A172 (cell line): Measurements from ENCODE around the gene RHOH. TPM values are rescaled to one million over a fixed set of nuclear protein-coding genes. Genes with fewer than 3 reads are reported as not detected.
A peak's percentile ranks its signal among the peaks of the same experiment; 100 is the strongest.

Source experiments
- DNase-seq: peaks from one replicate; pipeline ENCODE4 v3.0.0-alpha.2; 2015; ENCODE audit warnings: low spot score
- total RNA-seq: library from RNA; depleted of rRNA; stranded (reverse); fragments of >200 nt; shearing (Covaris generic); gene quantifications from 2 replicates; pipeline ENCODE4 v1.2.3, GENCODE V29; 2014

Gene RHOH
- total RNA-seq, 1 experiment from 2014 or later = not detected

DNA sequence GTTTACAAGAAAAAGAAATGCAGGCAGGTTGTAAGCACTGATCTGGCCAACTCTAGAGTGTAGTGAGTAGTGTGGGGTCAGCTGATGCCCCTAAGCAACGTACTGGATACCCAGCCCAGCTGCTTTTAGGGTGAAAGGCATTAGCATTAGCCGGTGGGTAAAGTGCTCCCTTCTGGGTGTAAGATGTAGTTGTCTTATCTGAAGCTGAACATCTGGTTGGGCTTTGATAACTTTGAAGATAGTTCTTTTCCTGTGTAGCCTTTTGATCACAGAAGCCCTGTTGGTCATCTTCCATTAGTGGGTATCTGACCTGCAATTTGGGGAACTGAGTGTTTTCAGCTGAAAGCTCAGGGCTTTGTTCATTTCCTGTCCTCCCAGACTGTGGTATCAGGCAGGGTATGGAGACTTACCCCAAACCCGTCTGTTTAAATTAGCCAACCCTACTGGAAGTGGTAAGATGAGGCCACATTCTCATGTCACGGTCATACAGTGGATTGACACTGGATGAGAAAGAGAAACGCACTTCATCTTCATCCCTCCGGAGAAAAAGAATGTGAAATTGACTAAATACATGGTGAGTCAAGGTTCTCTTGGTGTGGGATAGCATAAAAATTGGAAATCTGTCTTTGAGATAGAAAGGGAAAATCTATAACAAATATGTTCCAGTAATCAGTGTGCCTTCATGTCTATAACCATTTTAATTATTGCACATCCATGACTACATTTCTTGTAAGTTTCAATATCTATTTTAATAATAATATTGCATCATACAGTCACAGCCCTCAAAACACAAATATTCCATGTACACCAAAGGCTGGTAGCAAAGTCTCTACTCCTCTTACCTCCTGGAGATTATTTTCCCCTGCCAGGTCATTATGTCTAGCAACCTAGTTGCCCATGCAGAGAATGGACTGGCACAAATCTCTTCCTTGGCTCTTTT, 8.7 kb downstream of the RHOH start:
- DNase-seq = no peak

DNA sequence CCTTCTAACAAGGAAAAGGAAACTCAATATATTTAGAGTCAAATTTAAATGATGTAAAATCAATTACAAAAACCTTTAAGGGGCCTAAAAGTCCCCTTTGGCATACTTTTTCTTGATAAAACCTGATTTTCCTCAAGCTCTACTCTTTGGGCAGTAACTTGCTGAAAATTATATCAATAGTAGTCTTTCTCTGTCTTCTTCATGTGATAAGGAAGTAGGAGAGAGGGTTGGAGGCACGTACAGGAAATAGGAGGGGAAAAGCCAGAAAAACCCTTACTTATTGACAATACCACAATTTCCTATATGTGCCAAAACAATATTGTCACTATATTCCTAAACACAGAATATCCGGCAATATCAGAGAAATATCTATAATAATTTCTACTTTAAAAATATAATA, 9.6 kb downstream of the RHOH start:
- DNase-seq = no peak

DNA sequence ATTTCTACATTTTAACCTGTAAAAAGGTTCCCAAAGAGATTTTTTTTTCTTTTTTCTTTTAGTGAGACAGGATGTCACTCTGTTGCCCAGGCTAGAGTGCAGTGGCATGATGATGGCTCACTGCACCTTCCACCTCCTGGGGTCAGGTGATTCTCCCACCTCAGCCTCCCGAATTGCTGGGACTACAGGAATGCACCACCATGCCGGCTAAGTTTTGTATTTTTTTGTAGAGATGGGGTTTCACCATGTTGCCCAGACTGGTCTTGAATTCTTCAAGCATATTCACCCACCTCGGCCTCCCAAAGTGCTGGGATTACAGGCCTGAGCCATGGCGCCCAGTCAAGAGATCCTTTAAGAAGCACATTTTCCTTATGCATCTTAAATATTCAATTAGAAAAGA, 12.6 kb downstream of the RHOH start:
- DNase-seq = no peak

DNA sequence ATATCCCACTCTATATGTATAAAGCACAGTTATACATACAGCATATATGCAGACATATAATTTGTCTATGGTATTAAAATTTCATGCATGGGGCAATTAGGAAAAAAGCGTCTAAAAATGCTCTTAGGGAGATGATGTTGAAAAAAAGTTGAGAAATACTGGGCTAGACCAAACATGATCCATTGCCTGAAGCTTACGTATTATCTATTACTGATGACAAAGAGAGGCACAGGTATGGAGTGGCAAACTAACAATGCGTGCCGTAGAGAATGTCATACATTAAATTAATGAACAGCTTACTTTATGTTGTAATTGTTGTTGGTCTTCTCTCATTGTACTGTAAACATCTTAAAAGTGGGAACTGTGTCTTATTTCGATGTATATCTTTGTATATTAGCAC, 13.9 kb downstream of the RHOH start:
- DNase-seq = no peak

DNA sequence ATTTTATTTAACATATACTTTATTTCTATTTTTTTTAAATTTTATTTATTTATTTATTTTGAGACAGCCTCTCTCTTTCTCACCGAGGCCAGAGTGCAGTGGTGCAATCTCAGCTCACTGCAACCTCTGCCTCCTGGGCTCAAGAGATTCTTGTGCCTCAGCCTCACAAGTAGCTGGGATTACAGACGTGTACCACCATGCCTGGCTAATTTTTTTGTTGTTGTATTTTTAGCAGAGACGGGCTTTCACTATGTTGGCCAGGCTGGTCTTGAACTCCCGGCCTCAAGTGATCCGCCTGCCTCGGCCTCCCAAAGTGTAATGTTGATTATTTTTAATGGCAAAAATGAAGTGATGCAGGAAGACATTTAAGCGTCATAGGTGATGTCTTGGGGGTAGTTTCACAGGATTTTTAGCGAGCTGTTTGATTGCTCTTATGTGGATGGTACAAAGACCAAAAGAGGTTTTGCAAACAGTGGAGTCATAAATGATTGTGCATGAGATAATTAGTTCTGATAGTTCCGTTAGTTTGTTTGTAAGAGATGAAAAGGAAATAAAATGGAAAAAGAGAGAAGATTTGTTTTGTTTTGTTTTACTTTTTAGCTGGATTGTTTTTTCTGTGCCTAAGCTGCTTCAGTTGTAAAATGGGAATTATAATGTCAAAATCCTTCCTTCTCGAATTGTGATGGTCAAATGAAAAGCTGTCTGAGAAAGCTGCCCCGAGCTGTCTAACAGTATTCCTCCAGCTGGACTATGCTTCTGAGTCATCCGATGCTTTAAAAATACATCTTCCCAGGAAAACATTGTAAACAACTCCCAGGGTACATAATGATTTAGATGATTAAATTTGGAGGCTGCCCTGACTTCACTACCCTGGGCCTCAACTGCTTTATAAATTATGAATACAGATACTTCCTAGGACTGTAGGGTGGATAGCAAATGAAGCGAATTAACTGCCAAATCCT, 14.7 kb downstream of the RHOH start:
- peak; percentile 6 for DNase-seq

DNA sequence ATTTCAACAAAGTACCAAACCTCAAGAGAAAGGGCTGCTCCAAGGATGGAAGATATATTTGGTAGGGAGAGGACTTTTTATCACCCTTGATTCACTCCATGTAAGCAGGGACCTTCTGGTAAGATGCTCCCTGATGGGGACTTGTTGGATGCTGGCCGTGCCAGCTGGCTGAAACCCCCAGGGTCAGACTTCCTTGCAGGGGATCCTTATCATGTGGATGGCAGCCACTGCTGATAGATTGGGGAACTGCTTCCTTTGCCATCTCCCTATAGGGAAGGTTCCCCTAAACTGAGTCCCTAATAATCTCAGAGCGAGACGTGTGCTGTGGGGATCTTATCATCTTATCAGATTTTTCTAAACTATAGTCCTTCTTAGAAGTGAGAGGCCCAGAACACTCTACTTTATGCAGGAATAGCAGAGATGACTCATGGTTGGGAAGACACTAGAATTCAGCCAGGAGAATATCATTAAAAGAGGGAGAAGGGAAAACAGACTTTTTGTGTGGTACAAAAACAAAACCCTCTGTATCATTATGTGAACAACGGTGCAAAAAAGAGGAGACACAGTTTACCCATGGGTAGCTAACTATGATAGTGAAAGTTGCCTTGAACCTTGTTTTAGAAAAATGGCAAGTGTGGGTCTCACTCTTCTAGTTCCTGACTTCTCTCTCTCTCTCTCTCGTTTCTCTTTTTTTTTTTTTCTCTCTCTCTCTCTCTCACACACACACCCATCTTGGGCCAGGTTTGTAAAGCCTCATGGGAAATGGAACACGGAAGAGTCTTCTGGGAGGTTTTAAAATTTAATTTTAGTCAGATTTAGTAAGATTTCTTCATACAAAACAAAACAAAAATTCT, 16.1 kb downstream of the RHOH start:
- DNase-seq = peak; percentile 10

DNA sequence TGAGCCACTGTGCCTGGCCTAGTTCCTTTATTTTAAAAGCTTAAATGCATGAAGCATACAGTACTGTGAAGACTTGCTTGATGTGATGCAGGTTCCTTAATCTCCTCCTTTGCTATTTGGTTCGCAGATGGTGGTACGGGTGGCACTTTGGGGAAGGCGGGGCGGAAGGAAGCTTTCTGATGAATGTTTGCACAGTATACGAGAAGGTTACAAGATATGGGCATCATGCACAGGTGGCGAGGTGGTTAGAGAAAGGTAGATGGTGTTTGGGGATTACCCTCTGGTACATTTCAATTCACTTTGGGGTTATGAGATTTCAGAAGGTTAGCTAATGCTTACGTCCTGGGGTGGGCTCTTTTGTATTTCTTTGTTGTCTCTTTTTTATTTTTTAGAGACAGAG, 17.2 kb downstream of the RHOH start:
- DNase-seq = no peak

DNA sequence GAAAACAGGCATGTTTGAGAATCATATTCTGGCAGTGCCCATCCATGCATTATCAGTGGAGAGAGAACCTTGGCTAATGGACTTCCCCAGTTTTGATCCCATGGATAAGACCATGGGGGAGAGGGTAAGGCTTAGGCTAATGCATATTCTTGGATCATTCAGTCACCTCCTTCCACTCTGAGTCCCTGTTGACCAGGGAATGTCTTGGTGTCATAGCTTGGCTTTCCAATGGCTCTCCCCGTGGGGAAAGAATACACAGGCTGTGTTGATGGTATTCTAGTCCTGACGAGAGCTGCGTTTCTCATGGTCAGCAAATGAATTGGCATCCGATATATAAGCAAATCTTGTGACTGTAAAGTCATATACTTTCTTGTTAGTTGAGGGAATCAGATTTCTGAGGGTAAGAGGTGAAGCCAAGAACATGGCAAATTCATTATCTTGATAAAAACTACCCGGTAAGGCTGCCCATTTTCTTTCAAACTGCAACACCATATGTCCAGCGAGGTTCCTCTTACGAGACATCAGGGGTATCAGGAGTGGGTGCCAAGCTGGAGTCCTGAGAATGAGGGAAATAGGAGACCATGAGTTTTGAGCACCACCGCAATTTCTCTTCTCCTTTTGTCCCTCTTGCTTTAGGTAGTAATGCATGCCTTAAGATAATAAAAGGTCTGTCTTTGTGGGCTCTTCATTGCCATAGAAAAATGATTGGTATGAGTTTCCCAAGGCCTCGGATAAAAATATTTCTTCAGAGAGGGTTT, 18.0 kb downstream of the RHOH start:
- DNase-seq = no peak

DNA sequence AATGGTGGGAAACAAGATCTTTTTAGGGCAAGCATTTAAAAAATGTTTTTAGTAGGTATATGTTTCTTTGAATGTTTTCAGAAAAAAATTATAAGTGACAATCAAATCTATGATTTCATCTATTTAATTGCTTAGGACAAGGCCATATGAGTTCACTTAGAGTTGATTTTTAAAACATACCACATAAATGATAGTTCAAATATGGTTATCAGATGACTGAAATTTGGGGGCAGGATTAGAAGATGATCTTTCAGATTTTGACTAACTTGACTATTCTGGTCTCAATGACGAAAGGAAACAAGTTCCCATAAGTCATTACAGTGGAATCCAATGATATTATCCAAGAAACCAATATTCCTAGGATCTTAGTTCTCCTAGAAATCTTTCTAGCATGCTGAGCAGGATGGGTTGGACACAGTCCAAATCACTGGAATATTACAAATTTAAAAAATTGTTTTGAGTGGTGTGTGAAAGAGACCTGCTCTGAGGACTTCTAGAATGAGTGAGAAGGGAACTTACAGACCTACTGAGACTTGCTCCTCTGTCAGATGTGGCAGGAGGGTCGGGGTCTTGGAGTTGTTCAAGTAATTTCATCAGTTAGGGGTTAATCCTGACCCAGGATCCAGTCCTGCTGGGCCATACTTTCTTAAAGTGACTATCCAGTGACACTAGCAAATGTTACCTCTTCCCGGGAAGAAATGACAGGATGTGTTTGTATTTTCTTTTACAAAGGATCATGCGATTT, 20.0 kb downstream of the RHOH start:
- DNase-seq = no peak

DNA sequence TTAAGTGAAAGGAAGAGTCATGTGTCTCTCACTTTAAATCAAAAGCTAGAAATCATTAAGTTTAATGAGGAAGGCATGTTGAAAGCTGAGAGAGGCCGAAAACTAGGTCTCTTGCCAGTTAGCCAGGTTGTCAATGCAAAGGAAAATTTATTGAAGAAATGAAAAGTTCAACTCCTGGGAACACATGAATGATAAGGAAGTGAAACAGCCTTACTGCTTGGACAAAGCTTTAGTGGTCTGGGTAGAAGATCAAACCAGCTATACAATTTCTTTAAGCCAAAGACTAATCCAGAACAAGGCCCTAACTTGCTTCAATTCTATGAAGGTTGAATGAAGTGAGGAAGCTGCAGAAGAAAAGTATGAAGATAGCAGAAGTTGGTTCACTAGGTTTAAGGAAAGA, 24.9 kb downstream of the RHOH start:
- no peak for DNase-seq

DNA sequence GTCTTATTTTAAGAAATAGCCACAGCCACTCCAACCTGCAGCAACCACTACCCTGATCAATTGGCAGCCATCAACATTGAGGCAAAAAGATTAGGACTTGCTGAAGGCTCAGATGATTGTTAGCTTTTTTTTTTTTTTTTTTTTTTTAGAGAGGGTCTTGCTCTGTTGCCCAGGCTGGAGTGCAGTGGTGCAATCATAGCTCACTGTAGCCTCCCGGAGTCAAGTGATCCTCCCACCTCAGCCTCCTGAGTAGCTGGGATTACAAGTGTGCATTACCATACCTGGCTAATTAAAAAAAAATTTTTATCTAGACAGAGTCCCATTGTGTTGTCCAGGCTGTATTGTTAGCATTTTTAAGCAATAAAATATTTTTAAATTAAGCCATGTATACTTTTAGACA, 26.5 kb downstream of the RHOH start:
- no peak for DNase-seq

DNA sequence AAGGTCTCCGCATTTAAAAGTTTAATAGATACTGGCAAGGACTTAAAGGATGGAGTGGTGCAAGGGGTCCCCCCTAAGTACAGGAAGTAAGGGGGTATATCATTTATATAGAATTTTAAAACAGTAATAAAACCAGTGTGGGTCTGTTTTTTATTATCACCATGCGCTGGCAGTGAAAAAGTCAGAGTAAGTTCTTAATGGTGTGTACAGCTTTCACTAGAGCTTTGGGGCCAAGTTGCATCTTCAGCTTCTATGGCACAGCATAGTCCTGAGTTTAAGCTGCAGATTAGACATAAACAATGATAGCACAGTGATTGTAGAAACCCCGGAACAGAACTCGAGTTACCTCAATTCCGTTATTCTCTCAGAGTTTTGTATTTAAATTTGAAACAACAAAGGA, 27.6 kb downstream of the RHOH start:
- DNase-seq = no peak

DNA sequence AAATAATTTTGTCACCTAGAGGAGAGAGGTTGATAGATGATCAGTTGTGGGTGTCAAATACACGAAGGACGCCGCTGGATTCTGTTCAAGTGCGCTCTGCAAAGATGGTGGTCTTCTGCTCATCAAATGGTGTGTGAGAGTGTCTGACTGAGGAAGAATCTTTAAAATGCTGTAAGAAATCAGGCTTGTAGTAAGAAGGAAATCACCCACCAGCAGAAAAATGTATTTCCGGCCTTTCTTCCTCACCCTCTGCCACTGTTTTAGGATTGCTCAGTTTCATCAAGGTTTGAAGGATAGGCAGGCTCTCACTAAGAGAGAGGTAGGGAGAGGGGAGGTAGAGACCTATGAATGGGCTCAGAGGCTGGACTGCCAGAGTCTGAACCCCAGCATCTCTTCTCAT, 28.7 kb downstream of the RHOH start:
- DNase-seq = no peak

DNA sequence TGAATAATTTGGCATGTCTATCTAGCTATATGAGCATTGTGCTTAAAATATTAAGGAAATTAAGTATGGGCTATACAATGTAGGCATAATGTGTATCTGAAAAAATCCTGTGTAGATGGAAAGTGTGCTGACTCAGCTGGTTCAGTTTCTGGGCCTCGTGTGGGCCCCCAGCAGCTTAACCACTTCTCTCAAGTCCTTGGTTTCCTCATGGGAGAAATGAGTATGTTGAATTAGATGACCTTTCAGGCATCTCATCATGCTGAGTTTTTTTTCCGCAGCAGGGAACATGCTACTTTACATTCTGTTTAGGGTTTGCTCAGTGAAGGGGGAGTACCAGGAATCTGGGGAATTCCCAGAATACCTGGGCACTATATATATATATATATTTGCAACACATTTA, 30.5 kb downstream of the RHOH start:
- no peak for DNase-seq

DNA sequence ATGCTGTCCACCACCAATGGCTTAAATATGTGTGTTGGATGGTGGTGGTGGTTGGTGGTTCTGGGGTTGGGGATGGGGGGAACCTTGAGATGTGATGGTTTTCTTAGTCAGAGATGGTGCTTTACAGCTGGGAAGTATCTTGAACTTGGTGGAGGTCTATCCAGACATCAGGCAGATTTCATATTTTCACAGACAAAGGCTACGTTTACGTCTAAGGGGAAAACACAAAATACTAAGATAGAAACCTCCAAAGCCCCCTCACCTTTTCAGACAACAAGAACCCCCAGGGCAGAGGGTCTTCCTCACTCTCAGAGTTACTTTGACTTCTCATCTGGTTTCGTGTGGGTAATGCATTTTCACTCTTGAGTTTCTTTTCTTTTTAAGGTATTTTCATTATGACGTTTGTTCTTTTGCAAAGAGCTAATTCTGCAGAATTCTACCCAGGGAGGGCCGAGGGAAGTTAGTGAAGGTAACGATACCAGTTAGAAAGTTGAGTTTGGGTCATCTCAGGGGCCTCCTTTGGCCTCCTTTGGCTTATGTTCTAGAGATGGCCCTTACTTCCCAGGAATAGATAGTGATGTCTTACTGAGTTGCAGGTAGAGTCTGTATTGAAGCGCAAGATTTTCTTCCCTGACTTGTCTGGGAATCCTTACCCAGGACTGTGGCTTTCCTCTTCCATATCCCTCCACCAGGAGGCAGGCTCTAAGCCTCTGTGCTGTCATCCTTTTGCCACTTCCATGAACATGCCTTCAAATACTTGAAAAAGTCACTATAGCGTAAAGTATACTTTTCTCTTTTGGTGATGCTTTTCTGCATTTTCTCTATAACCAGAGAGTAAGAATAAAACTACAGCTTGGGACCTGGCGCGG, 31.9 kb downstream of the RHOH start:
- DNase-seq = no peak

DNA sequence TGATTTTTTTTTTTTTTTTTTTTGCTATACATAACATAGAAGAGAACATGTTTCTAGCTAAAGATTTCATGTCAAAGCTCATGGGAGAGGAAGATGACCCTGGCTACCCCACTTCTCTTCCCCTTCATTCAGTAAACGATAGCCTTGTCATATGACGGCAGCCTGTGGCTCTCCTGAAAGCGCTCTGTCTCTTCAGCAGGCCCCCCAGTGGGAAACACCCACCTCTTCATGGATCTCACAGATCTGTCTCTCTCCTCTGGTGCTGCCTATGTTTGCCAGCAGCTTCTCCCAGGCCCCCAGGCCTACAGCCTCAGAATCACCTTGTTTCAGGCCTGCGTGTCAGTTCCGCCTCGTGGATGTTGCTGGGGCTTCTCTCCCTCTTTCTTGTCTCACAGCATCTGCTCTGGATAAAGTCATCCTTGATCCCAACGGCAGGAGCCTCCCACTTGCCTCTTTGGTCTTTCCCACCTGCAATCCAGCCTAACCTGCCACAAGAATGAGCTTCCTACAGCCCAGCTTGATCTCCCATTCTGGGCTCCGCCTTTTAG, 34.6 kb downstream of the RHOH start:
- DNase-seq = no peak

DNA sequence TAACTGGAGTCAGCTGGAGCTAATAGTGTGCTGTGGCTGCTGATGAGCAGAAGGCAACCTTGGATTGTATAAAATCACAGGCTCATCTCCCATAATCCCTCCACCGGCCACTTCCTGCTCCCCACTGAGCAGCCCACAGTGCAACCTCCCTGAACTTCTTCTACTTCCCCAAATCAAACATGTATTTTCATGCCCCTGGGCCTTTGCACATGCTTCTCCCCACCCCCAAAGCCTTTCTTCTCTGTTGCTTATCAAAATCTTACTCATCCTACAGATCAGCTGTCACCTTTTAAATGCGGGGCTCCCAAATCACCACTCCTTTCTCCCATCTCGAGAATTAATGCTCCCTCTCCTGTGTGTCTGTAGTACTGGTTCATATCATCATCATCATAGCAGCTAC, 35.8 kb downstream of the RHOH start:
- DNase-seq = no peak

DNA sequence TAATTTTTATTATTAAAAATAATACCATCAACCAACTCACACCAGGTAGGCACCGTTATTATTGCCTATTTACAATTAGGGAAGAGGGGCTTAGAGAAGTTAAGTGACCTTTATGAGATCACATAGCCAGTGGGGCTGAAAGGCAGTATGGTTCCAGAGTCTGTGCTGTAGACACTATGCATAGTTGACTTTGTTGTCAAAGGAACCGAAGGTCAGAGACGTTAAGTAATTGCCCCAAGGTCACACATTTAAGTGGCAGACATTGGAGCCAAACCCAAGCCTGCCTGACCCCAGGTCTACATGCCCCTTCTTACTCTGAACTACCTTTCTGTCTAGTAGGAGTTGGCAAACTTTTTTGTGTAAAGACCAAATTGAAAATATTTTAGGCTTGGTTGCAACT, 36.4 kb downstream of the RHOH start:
- no peak for DNase-seq

DNA sequence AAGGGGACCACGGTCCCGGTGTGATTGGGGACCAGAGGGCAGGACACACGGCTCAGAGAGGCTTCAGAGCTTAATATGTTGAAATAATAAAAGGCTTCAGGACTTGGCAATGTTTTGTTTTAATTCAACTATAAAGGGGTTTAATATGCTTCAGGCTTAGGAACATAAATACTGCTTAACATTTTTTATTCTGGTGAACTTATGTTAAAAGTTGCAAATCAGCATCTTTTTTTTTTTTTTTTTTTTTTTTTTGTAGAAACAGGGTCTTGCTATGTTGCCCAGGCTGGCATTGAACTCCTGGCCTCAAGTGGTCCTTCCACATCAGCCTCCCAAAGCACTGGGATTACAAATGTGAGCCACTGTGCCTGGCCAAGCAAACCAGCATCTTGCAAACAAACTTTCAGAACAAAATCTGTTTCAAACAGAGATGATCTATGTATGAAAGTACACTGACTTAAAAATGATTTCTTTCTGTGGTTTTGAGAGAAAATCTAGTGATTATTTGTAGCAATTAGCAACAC, 37.7 kb downstream of the RHOH start:
- no peak for DNase-seq
